ENCODE measurements around the gene EPHA5.

The EPHA5 gene

GRCh38 chr4:65482410-65482809 is 187.9 kb downstream of the EPHA5 start:
- no peak for DNase-seq

GRCh38 chr4:65472531-65472930 is 197.8 kb downstream of the EPHA5 start:
- DNase-seq: no peak

GRCh38 chr4:65467068-65467680 is 203.1 kb downstream of the EPHA5 start:
- no peak for DNase-seq

- no peak for DNase-seq
Observed at GRCh38 chr4:65461781-65462180, 208.5 kb downstream of the EPHA5 start.

GRCh38 chr4:65457011-65457410 is 213.3 kb downstream of the EPHA5 start:
- DNase-seq: no peak

GRCh38 chr4:65456579-65456978 is 213.7 kb downstream of the EPHA5 start:
- DNase-seq: no peak

GRCh38 chr4:65453398-65453797 is 216.9 kb downstream of the EPHA5 start:
- no peak for DNase-seq

GRCh38 chr4:65450899-65451298 is 219.4 kb downstream of the EPHA5 start:
- DNase-seq: no peak

- DNase-seq: no peak
Observed at GRCh38 chr4:65437102-65437501, 233.2 kb downstream of the EPHA5 start.

GRCh38 chr4:65422109-65422508 is 248.2 kb downstream of the EPHA5 start:
- no peak for DNase-seq

- no peak for DNase-seq
Observed at GRCh38 chr4:65420036-65420435, 250.3 kb downstream of the EPHA5 start.

- no peak for DNase-seq
Observed at GRCh38 chr4:65416891-65417290, 253.4 kb downstream of the EPHA5 start.

GRCh38 chr4:65407483-65407882 is 262.8 kb downstream of the EPHA5 start:
- no peak for DNase-seq

- DNase-seq: no peak
Observed at GRCh38 chr4:65401083-65401482, 269.2 kb downstream of the EPHA5 start.

GRCh38 chr4:65399084-65399483 is 271.2 kb downstream of the EPHA5 start:
- no peak for DNase-seq

GRCh38 chr4:65393078-65393477 is 277.2 kb downstream of the EPHA5 start:
- DNase-seq: no peak

GRCh38 chr4:65392488-65392887 is 277.8 kb downstream of the EPHA5 start:
- DNase-seq: no peak

GRCh38 chr4:65391814-65392213 is 278.5 kb downstream of the EPHA5 start:
- DNase-seq: no peak

- DNase-seq: no peak
Observed at GRCh38 chr4:65391382-65391781, 278.9 kb downstream of the EPHA5 start.

- no peak for DNase-seq
Observed at GRCh38 chr4:65386927-65387326, 283.4 kb downstream of the EPHA5 start.

- DNase-seq: no peak
Observed at GRCh38 chr4:65383589-65384305, 286.5 kb downstream of the EPHA5 start.

GRCh38 chr4:65381648-65382047 is 288.6 kb downstream of the EPHA5 start:
- no peak for DNase-seq

- DNase-seq: no peak
Observed at GRCh38 chr4:65370709-65371108, 299.6 kb downstream of the EPHA5 start.

- no peak for DNase-seq
Observed at GRCh38 chr4:65367306-65367705, 303.0 kb downstream of the EPHA5 start.

- no peak for DNase-seq
Observed at GRCh38 chr4:65358914-65359313, 311.4 kb downstream of the EPHA5 start.
